Testis (tissue), 2 donors: ENCODE data around the gene MRPL21.

Experiments
- CTCF ChIP-seq, 3 experiments: fragments of 450-650 bp in 2 of 3; fragments of 200-600 bp in 1 of 3; sonication (generic) in 1 of 3; IDR thresholded peaks; one replicate each; pipeline ENCODE4 v1.5.1; 2016 to 2019; ENCODE audit warnings: antibody characterized with exemption in 3 of 3, mild to moderate bottlenecking in 2 of 3, moderate library complexity in 1 of 3
- POLR2A ChIP-seq: fragments of 450-650 bp; IDR thresholded peaks from one replicate; pipeline ENCODE4 v1.6.1; 2017; ENCODE audit warnings: antibody characterized with exemption, mild to moderate bottlenecking, moderate library complexity

DNA sequence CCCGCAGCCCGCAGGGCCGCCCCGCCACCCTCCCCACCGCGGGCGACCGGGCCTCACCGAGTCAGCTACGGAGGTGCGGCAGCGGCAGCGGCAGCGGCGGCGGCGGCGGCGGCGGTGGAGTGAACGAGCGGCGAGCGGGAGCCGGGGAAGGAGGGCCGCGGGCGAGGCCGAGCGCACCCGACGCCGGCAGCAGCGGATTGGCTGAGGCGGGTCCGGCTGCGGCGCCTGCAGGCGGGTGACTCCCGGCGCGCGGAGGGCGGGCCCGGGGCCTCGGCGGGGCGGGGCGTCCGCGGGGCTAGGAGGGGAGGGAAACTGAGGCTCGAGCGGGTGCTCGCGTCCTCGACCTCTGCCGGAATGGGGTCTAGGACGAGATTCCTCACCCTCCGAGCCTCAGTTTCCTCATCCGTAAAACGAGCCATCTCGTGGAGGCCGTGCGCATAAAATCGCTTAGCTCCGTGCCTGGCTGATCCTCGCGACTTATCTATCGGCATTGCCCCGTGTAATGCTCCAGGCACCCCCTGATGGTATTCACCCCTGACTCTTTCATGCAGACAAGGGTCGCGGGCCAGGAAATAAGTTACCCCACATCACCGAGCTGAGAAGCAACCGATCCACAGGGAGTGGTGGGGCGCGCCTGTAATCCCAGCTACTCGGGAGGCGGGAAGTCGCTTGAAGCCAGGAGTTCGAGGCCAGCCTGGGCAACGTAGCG is 61.8 kb downstream of the MRPL21 start, which contains the start of gene CPT1A:
- TF ChIP-seq POLR2A, result no peak
- peak in 1 of 3 experiments; percentile 2 for TF ChIP-seq CTCF (IDR thresholded peaks at IDR 0.05)
